T-helper 2 cell (primary cell): ENCODE results near the gene ZNF746.
"Not testable (repeated sequence)": the region's sequence is repeated elsewhere in the genome, so short reads cannot be mapped to it uniquely, and the experiment has no call there.

ENCODE experiments used
- DNase-seq, 5 experiments: peaks; one replicate each; pipeline versions ENCODE4 v3.0.0 to v3.0.0-alpha.2; 2012 to 2022
- total RNA-seq, 2 donors: gene quantifications; one replicate each; lab custom pipeline; 2026; lab: John Stamatoyannopoulos, UW

The ZNF746 gene
- 37.5 to 43.3 reads per million in 2 donors for total RNA-seq

- DNase-seq, result peak; percentile 62 to 90 (median 72)
These were observed at the start of gene ZNF746 for GRCh38 chr7:149497467-149498261. ZNF746 (minus strand) TSS chr7:149497809; CDS start chr7:149497536, 273 bp downstream.

- DNase-seq, result no peak
These were observed 49.5 kb upstream of the ZNF746 start for GRCh38 chr7:149547126-149547525.

GRCh38 chr7:149546331-149546730, 48.7 kb upstream of the ZNF746 start:
- DNase-seq, result no peak

GRCh38 chr7:149544028-149544427, 46.4 kb upstream of the ZNF746 start:
- no peak for DNase-seq

- no peak for DNase-seq
These were observed 35.0 kb upstream of the ZNF746 start for GRCh38 chr7:149532654-149533053.

DNA sequence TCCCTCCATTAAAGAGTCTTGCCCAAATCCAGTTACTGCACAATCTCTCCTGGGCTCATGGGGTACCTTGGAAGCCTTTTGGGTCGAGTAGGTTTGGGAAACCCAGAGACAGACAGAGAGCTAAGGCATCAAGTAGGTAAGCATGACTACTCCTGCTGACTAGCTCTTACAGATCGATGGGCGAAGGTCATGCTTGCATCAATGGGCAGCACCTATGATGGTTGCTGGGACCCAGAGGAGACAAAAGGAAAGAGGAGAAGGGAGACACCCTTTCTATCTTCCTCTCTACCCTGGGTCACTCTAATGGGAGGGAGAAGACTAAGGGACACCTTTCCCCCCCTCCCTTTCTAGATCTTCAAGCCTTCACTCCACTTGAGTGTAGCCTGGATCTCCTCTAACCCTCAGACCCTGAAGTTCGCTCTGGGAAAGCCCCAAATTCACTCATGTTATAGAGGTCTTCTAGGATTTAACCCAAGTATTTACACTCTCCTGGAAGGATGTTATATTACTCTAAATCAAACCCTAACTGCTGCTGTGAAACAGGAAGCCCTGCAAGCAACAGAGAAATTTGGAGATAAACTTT, 31.6 kb upstream of the ZNF746 start:
- no peak for DNase-seq

DNA sequence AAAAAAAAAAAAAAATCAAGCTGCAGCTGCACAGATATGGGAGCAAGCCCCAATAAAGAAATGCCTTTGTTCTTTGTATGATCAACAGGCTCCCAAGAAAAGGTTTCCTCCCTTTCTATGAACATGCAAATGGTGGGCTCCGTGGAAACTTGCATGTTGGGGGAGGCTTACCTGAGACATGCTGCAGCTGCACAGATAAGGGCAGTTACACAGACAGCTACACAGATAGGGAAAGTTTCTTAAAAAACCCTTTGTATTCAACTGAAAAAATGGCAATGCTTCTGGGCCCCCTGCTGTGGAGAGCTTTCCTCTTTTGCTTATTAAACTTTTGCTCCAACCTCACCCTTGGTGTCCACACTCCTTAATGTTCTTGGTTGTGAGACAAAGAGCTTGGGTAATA, 29.8 kb upstream of the ZNF746 start:
- DNase-seq, result no peak

- no peak for DNase-seq
These were observed 27.7 kb upstream of the ZNF746 start for GRCh38 chr7:149525280-149525679.

DNA sequence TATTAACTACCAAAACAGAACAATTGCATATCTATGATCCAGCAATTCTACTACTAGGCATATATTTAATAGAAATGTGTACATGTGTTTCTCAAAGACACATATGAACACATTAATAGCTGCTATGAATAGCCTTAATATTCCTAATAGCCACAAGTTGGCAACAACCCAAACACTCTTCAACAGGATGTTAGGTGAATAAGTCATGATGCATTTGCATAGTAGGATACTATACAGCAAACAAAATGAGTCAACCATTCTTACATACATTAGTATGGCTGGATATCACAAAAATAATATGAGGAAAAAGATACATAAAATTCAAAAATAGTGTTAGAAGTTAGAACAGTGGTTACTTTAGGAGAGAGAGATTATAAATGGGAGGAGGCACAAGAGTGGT, 26.8 kb upstream of the ZNF746 start:
- DNase-seq, result no peak

DNA sequence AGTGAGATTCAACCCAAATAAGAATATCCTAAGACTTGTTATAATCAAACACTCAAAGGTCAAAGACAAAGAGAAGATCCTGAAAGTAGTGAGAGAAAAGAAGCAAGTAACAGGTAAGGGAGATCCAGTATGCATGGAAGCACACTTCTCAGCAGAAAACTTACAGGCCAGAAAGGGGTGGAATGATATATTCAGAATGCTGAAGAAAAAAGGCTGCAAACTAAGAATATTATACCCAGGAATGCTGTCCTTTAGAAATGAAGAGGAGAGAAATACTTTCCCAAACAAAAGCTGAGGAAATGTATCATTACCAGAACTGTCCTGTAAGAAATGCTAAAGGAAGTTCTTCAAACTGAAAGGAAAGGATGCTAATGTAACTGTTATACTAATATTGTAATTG, 12.6 kb upstream of the ZNF746 start:
- DNase-seq, result no peak

DNA sequence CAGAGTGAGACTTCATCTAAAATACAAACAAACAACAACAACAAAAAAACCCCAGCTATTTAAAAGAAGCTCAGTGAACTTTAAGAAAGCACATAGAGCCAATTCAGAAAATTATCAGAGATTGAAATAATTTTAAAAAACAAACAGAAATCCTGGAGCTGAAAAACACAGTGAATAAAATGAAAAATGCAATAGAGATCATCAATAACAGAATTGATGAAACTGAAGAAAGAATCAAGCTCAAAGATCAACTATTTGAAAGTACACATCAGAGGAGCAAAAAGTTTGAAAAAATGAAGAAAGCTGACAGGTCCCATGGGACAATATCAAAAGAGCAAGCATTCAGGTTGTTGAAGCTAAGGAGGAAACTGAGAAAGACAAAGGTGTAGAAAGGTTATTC, 12.2 kb upstream of the ZNF746 start:
- no peak for DNase-seq

DNA sequence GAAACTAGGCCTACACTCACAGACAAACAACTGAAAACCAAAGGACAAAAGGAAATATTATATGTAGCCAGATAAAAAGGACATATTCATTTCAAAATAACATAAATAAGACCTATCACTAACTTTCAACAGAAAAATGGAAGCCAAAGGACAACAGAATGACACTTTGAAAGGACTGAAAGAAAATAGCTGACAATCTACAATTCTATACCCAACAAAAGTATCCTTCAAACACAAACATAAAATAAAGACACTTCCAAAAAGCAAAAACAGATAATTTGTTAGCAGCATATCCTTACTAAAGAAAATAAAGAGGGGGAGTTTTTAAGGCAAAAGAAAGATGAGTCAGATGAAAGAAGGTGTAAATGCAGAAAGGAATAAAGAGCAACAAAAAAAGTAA, 7.9 kb upstream of the ZNF746 start:
- DNase-seq, result no peak

DNA sequence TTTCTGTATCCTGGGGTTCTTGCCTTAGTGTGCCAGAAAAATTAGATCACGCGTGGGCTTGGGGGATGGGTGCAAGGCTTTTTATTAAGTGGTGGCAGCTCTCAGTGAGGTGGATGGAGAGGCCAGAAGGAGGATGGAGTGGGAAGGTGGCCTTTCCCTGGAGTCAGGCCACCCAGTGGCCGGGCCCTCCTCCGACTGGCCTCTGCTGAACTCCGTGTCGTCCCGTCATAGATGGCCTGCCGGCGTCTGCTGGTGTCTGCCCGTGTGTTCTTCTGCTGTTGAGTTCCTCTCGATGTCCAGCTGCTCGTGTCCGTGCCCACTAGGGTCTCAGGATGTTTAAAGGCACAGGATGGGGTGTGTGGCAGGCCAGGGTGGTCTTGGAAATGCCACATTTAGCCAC, 4.0 kb upstream of the ZNF746 start:
- no peak for DNase-seq

- no peak for DNase-seq
These were observed 3.3 kb upstream of the ZNF746 start for GRCh38 chr7:149500910-149501309.

DNA sequence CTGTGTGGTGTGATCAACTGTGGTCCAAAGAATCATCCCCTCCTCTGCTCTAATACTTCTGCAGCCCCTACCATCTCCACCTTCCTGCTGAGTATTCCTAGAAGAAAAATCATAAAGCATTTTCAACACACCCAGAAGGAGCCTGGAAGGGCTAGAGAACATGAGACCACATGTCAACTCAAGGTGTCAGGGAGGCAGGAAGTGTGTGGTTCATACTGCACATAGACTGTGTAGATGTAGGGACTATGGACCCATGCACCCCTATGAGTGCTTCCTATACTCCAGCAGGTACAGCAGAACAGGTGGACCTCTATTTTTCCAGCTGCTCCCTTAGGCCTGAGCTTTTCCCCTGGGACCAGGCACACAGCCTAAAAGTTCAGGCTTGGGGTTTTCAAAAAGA, 2.6 kb upstream of the ZNF746 start:
- DNase-seq, result peak in 2 of 5 experiments; percentile 12 to 61

GRCh38 chr7:149498811-149499210, 1.2 kb upstream of the ZNF746 start:
- DNase-seq, result no peak

GRCh38 chr7:149496642-149497391, 792 bp downstream of the ZNF746 start:
- DNase-seq, result peak in 4 of 5 experiments; percentile 30 to 54 (median 40)

GRCh38 chr7:149495785-149496641, 1.6 kb downstream of the ZNF746 start:
- DNase-seq, result no peak

DNA sequence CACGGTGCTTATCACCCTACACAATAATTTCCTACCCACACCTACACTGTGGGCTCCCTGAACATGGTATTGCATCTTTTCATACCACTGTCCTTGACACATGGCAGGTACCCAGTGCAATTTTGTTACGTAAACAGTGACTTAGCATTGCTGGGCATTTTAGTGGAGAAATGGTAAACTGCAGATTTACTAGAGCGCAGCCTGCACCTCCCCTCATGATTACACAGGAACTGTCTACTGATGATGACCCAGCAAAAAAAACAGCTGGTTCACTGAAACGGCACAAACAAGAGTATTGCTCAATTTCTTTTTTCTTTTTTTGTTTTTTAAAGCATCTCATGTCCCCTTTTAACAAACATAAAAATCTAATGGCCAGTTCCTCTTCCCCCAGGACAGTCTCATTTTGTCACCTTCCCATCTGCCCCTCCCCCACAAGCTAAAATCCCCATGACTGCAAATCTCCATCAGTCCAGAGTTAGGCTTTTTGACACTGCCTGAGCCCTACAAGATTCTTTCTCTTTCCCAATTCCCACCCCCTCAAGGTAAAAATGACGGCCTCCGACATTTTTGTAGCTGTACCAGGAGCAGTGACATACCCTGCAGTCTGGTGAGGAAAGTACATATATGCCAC, 2.8 kb downstream of the ZNF746 start:
- peak in 1 of 5 experiments; percentile 23 for DNase-seq

DNA sequence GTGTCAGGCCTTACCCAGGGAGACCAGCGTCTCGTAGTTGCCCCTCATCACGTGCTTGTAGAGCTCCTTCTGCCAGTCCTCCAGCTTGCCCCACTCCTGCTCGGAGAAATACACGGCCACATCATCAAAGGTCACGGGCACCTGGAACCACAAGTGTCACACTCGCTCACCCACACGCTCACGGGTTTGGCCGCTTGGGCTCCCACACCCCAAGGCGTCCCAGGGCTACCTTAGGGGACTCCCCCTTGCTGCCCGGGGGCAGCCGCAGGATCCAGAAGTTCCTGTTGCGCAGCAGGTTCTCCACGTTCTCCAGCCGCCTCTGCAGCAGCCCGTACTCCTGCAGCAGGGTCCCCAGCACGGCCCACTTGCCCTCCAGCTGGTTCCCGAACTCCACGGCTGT, 3.6 kb downstream of the ZNF746 start:
- DNase-seq, result not testable (repeated sequence)

- DNase-seq, result no peak
These were observed 4.2 kb downstream of the ZNF746 start for GRCh38 chr7:149493366-149493765.
